GM23338 (cell line): ENCODE results near the gene CABLES2. TPM values are rescaled to one million over a fixed set of nuclear protein-coding genes. Genes with fewer than 3 reads are reported as not detected.

Experiments
- ATAC-seq: fragments of 200-7000 bp; cut with Tn5 transposase; 3 replicates; pipeline ENCODE4 v1.9.1; 2020
- DNase-seq: peaks from one replicate; pipeline ENCODE4 v3.0.0-alpha.2; 2015; ENCODE audit warnings: low spot score
- H2AFZ ChIP-seq: fragments of 200-600 bp; sonication (generic); 2 replicates; pipeline ENCODE4 v1.8.0; 2016; ENCODE audit warnings: antibody characterized with exemption, mild to moderate bottlenecking, moderate library complexity
- H3F3A ChIP-seq: fragments of 200-600 bp; sonication (generic); replicated peaks from 2 replicates; pipeline ENCODE4 v1.8.0; 2017; ENCODE audit warnings: antibody characterized with exemption, mixed run types, low read depth
- H3K27ac ChIP-seq: fragments of 200-600 bp; sonication (generic); 2 replicates; pipeline ENCODE4 v1.6.1; 2016; ENCODE audit warnings: low read depth
- H3K27me3 ChIP-seq: fragments of 200-600 bp; sonication (generic); 2 replicates; pipeline ENCODE4 v1.8.0; 2016; ENCODE audit warnings: mild to moderate bottlenecking, mixed run types, moderate library complexity; ENCODE audit not compliant: insufficient read depth
- H3K36me3 ChIP-seq: fragments of 200-600 bp; sonication (generic); 2 replicates; pipeline ENCODE4 v1.8.0; 2016; ENCODE audit warnings: mild to moderate bottlenecking; ENCODE audit not compliant: insufficient read depth
- H3K4me1 ChIP-seq: fragments of 200-600 bp; sonication (generic); 2 replicates; pipeline ENCODE4 v1.8.0; 2016; ENCODE audit warnings: mild to moderate bottlenecking, moderate library complexity; ENCODE audit not compliant: insufficient read depth
- H3K4me2 ChIP-seq: fragments of 200-600 bp; sonication (generic); 2 replicates; pipeline ENCODE4 v1.7.1; 2017; ENCODE audit warnings: mixed run types
- H3K4me3 ChIP-seq: fragments of 200-600 bp; sonication (generic); 2 replicates; pipeline ENCODE4 v1.6.1; 2016; ENCODE audit warnings: mixed run types
- H3K79me2 ChIP-seq: fragments of 200-600 bp; sonication (generic); replicated peaks from 2 replicates; pipeline ENCODE4 v1.8.0; 2017; ENCODE audit warnings: mild to moderate bottlenecking; ENCODE audit not compliant: insufficient read depth
- H3K9me2 ChIP-seq: fragments of 200-600 bp; sonication (generic); 2 replicates; pipeline ENCODE4 v1.8.0; 2017; ENCODE audit not compliant: insufficient read depth
- H4K20me1 ChIP-seq: fragments of 200-600 bp; sonication (generic); replicated peaks from 2 replicates; pipeline ENCODE4 v1.8.0; 2017; ENCODE audit warnings: mild to moderate bottlenecking; ENCODE audit not compliant: insufficient read depth
- H3K27ac Mint-ChIP-seq: 2 replicates; pipeline ENCODE4 v1.8.0; 2020; ENCODE audit warnings: inconsistent platforms, mild to moderate bottlenecking, moderate library complexity, mixed read lengths
- H3K27me3 Mint-ChIP-seq: 3 replicates; pipeline ENCODE4 v1.8.0; 2022; ENCODE audit warnings: low read depth, mild to moderate bottlenecking, moderate library complexity, mixed read lengths, inconsistent platforms; ENCODE audit not compliant: insufficient read depth, poor library complexity
- H3K36me3 Mint-ChIP-seq: 3 replicates; pipeline ENCODE4 v1.8.0; 2021; ENCODE audit warnings: low read depth, mild to moderate bottlenecking, inconsistent platforms, moderate library complexity, mixed read lengths
- H3K4me1 Mint-ChIP-seq: 3 replicates; pipeline ENCODE4 v1.8.0; 2020; ENCODE audit warnings: mild to moderate bottlenecking, inconsistent platforms, mixed read lengths
- H3K4me3 Mint-ChIP-seq: 3 replicates; pipeline ENCODE4 v1.8.0; 2021; ENCODE audit warnings: moderate library complexity, mild to moderate bottlenecking, inconsistent platforms, mixed read lengths
- H3K9me3 Mint-ChIP-seq: 3 replicates; pipeline ENCODE4 v1.8.0; 2020; ENCODE audit warnings: moderate library complexity, mild to moderate bottlenecking, inconsistent platforms, mixed read lengths
- CREB1 ChIP-seq: fragments of 250-450 bp; sonication (Bioruptor Pico); IDR thresholded peaks from 2 replicates; pipeline ENCODE4 v1.5.0; 2020; ENCODE audit warnings: low read depth, mild to moderate bottlenecking, moderate library complexity
- EZH2 ChIP-seq: fragments of 200-600 bp; sonication (generic); IDR thresholded peaks from one replicate; pipeline ENCODE4 v1.8.0; 2017; ENCODE audit warnings: antibody characterized with exemption, mild to moderate bottlenecking, low read depth; ENCODE audit not compliant: unreplicated experiment
- EZH2phosphoT487 ChIP-seq: fragments of 200-600 bp; sonication (generic); IDR thresholded peaks from one replicate; pipeline ENCODE4 v1.8.1; 2018; ENCODE audit warnings: antibody characterized with exemption; ENCODE audit not compliant: unreplicated experiment
- JUNB ChIP-seq: IDR thresholded peaks from one replicate; pipeline ENCODE4 v1.6.1; 2016; ENCODE audit warnings: antibody characterized with exemption; ENCODE audit not compliant: unreplicated experiment
- NANOG ChIP-seq: IDR thresholded peaks from 2 replicates; pipeline ENCODE4 v1.6.1; 2016; ENCODE audit warnings: antibody characterized with exemption, borderline replicate concordance
- POLR2AphosphoS5 ChIP-seq: IDR thresholded peaks from 2 replicates; pipeline ENCODE4 v1.6.1; 2016; ENCODE audit warnings: antibody characterized with exemption, low read depth
- STAT1 ChIP-seq: IDR thresholded peaks from one replicate; pipeline ENCODE4 v1.6.1; 2016; ENCODE audit warnings: antibody characterized with exemption; ENCODE audit not compliant: unreplicated experiment
- ZNF114 ChIP-seq: fragments of 250-450 bp; sonication (Bioruptor Pico); IDR thresholded peaks from 2 replicates; pipeline ENCODE4 v1.5.0; 2020; ENCODE audit warnings: mild to moderate bottlenecking, moderate library complexity
- ZNF331 ChIP-seq: fragments of 250-450 bp; sonication (Bioruptor Pico); IDR thresholded peaks from 2 replicates; pipeline ENCODE4 v1.5.0; 2020; ENCODE audit warnings: low read depth, mild to moderate bottlenecking, moderate library complexity
- polyA plus RNA-seq: library from polyadenylated mRNA; unstranded; fragments of >200 nt; fragmentation: Nextera tagmentation; extraction: Ambion mirVana; gene quantifications from 2 replicates; pipeline ENCODE4 v1.2.1, GENCODE V29; 2016
- total RNA-seq: library from RNA; depleted of rRNA; stranded (reverse); fragments of >200 nt; shearing (Covaris generic); gene quantifications from 2 replicates; pipeline ENCODE4 v1.2.3, GENCODE V29; 2014
- TF ChIP-seq, protein P1 (sequence below): IDR thresholded peaks from 2 replicates; pipeline ENCODE4 v1.6.1; 2016; ENCODE audit warnings: antibody characterized with exemption
- TF ChIP-seq, protein P2 (sequence below): fragments of 250-450 bp; sonication (Bioruptor Pico); IDR thresholded peaks from 2 replicates; pipeline ENCODE4 v1.5.0; 2020; ENCODE audit warnings: mild to moderate bottlenecking, moderate library complexity
- TF ChIP-seq, protein P3 (sequence below): IDR thresholded peaks from one replicate; pipeline ENCODE4 v1.6.1; 2018; ENCODE audit warnings: antibody characterized with exemption; ENCODE audit not compliant: unreplicated experiment
- TF ChIP-seq, protein P4 (sequence below), 2 experiments: fragments of 200-600 bp in 1 of 2; sonication (generic) in 1 of 2; conservative IDR thresholded peaks; 2 replicates each; pipeline versions ENCODE4 v1.5.1 to v1.6.1; 2016 to 2017; ENCODE audit warnings: antibody characterized with exemption in 2 of 2, low read depth in 2 of 2, mild to moderate bottlenecking in 2 of 2, moderate library complexity in 1 of 2

The CABLES2 gene
- total and polyA plus RNA-seq, 2 experiments from 2014 or later = 4.3 to 12.7 TPM

DNA sequence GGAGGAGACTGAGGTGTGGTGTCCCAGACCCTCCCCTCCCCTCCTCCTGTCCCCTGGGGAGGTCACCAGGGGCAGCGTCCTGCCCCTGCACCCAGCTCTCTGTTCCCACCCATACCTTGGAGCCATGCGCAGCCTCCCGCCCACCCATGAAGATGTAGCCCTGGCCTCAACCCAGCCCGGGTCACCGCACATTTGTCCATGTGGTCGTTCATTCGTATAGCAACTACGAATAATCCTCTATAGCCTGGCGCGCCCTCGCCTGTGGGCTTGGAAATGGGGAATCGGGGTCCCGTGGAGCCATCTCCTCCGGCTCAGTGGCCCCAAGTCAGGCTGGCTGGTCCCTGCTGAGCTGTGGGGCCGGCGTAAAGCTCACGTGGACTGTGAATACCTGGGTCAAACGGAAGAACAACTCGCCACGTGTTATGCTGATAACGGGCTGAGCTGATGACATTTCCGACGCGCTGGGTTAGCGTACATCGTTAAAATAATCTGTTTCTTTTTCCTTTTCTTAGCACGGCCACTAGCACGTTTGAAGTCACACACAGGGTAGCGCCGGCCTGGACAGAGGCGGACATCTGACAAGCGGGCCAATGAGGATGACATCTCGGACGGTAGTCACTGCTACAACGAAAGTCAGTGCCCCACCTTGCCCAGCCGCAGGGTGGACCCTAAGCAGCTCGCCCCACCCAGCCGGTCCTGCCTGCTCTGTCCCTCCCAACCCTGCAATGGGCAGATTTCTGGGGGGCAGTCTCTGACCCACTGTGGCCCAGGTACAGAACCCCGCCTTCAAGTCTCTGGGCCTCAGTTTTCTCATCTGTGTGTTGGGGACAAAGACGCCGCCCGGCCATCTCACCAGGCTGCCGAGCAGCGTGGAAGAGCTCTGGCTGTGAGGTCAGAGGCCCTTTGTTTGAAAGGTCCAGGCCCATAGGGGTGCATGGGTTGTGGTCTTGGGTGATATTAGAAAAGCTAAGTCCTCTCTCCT is 40.1 kb upstream of the CABLES2 start:
- Mint-ChIP-seq H3K27ac (no peak overlapping the region; the same call in 1 of the 2 replicates), H3K4me1 (no peaks in the 10 kb centered on the region), H3K9me3 (no peaks in the 10 kb centered on the region), H3K4me3 (no peak overlapping the region), H3K36me3 (no peaks in the 10 kb centered on the region), H3K27me3 (peaks cover 12% of the 10 kb centered on the region)
- TF ChIP-seq, protein P1, sequence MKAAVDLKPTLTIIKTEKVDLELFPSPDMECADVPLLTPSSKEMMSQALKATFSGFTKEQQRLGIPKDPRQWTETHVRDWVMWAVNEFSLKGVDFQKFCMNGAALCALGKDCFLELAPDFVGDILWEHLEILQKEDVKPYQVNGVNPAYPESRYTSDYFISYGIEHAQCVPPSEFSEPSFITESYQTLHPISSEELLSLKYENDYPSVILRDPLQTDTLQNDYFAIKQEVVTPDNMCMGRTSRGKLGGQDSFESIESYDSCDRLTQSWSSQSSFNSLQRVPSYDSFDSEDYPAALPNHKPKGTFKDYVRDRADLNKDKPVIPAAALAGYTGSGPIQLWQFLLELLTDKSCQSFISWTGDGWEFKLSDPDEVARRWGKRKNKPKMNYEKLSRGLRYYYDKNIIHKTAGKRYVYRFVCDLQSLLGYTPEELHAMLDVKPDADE = no peak
- TF ChIP-seq ZNF331 (CRISPR knock-in tag) (no peak), POLR2AphosphoS5 (no peak), STAT1 (no peak), NANOG (no peak), ZNF114 (no peak), EZH2phosphoT487 (no peak), CREB1 (CRISPR knock-in tag) (no peak), EZH2 (no peak), JUNB (no peak)
- TF ChIP-seq, protein P2, sequence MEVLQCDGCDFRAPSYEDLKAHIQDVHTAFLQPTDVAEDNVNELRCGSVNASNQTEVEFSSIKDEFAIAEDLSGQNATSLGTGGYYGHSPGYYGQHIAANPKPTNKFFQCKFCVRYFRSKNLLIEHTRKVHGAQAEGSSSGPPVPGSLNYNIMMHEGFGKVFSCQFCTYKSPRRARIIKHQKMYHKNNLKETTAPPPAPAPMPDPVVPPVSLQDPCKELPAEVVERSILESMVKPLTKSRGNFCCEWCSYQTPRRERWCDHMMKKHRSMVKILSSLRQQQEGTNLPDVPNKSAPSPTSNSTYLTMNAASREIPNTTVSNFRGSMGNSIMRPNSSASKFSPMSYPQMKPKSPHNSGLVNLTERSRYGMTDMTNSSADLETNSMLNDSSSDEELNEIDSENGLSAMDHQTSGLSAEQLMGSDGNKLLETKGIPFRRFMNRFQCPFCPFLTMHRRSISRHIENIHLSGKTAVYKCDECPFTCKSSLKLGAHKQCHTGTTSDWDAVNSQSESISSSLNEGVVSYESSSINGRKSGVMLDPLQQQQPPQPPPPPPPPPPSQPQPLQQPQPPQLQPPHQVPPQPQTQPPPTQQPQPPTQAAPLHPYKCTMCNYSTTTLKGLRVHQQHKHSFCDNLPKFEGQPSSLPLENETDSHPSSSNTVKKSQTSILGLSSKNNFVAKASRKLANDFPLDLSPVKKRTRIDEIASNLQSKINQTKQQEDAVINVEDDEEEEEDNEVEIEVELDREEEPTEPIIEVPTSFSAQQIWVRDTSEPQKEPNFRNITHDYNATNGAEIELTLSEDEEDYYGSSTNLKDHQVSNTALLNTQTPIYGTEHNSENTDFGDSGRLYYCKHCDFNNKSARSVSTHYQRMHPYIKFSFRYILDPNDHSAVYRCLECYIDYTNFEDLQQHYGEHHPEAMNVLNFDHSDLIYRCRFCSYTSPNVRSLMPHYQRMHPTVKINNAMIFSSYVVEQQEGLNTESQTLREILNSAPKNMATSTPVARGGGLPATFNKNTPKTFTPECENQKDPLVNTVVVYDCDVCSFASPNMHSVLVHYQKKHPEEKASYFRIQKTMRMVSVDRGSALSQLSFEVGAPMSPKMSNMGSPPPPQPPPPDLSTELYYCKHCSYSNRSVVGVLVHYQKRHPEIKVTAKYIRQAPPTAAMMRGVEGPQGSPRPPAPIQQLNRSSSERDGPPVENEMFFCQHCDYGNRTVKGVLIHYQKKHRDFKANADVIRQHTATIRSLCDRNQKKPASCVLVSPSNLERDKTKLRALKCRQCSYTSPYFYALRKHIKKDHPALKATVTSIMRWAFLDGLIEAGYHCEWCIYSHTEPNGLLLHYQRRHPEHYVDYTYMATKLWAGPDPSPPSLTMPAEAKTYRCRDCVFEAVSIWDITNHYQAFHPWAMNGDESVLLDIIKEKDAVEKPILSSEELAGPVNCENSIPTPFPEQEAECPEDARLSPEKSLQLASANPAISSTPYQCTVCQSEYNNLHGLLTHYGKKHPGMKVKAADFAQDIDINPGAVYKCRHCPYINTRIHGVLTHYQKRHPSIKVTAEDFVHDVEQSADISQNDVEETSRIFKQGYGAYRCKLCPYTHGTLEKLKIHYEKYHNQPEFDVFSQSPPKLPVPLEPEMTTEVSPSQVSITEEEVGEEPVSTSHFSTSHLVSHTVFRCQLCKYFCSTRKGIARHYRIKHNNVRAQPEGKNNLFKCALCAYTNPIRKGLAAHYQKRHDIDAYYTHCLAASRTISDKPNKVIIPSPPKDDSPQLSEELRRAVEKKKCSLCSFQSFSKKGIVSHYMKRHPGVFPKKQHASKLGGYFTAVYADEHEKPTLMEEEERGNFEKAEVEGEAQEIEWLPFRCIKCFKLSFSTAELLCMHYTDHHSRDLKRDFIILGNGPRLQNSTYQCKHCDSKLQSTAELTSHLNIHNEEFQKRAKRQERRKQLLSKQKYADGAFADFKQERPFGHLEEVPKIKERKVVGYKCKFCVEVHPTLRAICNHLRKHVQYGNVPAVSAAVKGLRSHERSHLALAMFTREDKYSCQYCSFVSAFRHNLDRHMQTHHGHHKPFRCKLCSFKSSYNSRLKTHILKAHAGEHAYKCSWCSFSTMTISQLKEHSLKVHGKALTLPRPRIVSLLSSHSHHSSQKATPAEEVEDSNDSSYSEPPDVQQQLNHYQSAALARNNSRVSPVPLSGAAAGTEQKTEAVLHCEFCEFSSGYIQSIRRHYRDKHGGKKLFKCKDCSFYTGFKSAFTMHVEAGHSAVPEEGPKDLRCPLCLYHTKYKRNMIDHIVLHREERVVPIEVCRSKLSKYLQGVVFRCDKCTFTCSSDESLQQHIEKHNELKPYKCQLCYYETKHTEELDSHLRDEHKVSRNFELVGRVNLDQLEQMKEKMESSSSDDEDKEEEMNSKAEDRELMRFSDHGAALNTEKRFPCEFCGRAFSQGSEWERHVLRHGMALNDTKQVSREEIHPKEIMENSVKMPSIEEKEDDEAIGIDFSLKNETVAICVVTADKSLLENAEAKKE (CRISPR knock-in tag) = no peak
- TF ChIP-seq, protein P3, sequence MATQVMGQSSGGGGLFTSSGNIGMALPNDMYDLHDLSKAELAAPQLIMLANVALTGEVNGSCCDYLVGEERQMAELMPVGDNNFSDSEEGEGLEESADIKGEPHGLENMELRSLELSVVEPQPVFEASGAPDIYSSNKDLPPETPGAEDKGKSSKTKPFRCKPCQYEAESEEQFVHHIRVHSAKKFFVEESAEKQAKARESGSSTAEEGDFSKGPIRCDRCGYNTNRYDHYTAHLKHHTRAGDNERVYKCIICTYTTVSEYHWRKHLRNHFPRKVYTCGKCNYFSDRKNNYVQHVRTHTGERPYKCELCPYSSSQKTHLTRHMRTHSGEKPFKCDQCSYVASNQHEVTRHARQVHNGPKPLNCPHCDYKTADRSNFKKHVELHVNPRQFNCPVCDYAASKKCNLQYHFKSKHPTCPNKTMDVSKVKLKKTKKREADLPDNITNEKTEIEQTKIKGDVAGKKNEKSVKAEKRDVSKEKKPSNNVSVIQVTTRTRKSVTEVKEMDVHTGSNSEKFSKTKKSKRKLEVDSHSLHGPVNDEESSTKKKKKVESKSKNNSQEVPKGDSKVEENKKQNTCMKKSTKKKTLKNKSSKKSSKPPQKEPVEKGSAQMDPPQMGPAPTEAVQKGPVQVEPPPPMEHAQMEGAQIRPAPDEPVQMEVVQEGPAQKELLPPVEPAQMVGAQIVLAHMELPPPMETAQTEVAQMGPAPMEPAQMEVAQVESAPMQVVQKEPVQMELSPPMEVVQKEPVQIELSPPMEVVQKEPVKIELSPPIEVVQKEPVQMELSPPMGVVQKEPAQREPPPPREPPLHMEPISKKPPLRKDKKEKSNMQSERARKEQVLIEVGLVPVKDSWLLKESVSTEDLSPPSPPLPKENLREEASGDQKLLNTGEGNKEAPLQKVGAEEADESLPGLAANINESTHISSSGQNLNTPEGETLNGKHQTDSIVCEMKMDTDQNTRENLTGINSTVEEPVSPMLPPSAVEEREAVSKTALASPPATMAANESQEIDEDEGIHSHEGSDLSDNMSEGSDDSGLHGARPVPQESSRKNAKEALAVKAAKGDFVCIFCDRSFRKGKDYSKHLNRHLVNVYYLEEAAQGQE = no peak
- TF ChIP-seq, protein P4, sequence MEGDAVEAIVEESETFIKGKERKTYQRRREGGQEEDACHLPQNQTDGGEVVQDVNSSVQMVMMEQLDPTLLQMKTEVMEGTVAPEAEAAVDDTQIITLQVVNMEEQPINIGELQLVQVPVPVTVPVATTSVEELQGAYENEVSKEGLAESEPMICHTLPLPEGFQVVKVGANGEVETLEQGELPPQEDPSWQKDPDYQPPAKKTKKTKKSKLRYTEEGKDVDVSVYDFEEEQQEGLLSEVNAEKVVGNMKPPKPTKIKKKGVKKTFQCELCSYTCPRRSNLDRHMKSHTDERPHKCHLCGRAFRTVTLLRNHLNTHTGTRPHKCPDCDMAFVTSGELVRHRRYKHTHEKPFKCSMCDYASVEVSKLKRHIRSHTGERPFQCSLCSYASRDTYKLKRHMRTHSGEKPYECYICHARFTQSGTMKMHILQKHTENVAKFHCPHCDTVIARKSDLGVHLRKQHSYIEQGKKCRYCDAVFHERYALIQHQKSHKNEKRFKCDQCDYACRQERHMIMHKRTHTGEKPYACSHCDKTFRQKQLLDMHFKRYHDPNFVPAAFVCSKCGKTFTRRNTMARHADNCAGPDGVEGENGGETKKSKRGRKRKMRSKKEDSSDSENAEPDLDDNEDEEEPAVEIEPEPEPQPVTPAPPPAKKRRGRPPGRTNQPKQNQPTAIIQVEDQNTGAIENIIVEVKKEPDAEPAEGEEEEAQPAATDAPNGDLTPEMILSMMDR (conservative IDR thresholded peaks at IDR 0.05; ENCODE audit: low read depth in 2 of 2) = no peak
- Histone ChIP-seq H2AFZ (0 out of 2 replicates have a peak overlapping the region, but pooled peaks have one; percentile 72), H3K36me3 (no peaks in the 10 kb centered on the region), H3F3A (no peaks in the 10 kb centered on the region), H3K9me2 (no peaks in the 10 kb centered on the region), H3K79me2 (no peaks in the 10 kb centered on the region), H3K4me2 (no peak overlapping the region), H4K20me1 (no peaks in the 10 kb centered on the region), H3K27me3 (no peaks in the 10 kb centered on the region), H3K4me3 (no peak overlapping the region), H3K27ac (no peak overlapping the region), H3K4me1 (no peaks in the 10 kb centered on the region)
- no peak for ATAC-seq
- DNase-seq = no peak
